Transverse colon (tissue), 4 donors: ENCODE data around the gene MEI4.

Experiments
- CTCF ChIP-seq, 5 experiments: fragments of 200-600 bp in 3 of 5; fragments of 450-650 bp in 2 of 5; sonication (generic) in 3 of 5; IDR thresholded peaks; 1 replicate in 2 of 5; 2 replicates in 3 of 5; pipeline ENCODE4 v1.5.1; 2016 to 2017; ENCODE audit warnings: antibody characterized with exemption in 5 of 5, inconsistent platforms in 3 of 5, mild to moderate bottlenecking in 2 of 5, moderate library complexity in 1 of 5
- POLR2AphosphoS5 ChIP-seq, 3 donors: sonication (generic); formaldehyde crosslinking; IDR thresholded peaks; one replicate each; pipeline ENCODE4 v1.6.1; 2016; ENCODE audit warnings: antibody characterized with exemption in 3 of 3

- TF ChIP-seq CTCF (IDR thresholded peaks at IDR 0.05) (no peak), POLR2AphosphoS5 (IDR thresholded peaks at IDR 0.05) (no peak)
These were observed 231.0 kb downstream of the MEI4 start for GRCh38 chr6:77883851-77884250.
